Skeletal muscle tissue (tissue), 1 donor: ENCODE data around the gene BMAL2. TPM values are rescaled to one million over a fixed set of nuclear protein-coding genes. Genes with fewer than 3 reads are reported as not detected.

Experiments used
- total RNA-seq: library from RNA; depleted of rRNA; stranded (reverse); fragments of >200 nt; gene quantifications from one replicate; pipeline ENCODE4 v1.2.3, GENCODE V29; 2014

Gene BMAL2
- total RNA-seq, 1 donor from 2014 or later, result 1.6 TPM

Other genes starting within 250 kb of the BMAL2 start
- 17.2 TPM for gene STK38L, start 88.5 kb upstream of the BMAL2 start, total RNA-seq
- not detected for gene SMCO2, start 113.9 kb downstream of the BMAL2 start, total RNA-seq
- 49.1 TPM for gene PPFIBP1, start 191.4 kb downstream of the BMAL2 start, total RNA-seq